Middle frontal gyrus (tissue), 1 donor: Measurements from ENCODE around the gene ELK3.

Source experiments
- DNase-seq: peaks from one replicate; pipeline ENCODE4 v3.0.0-alpha.2; 2015; ENCODE audit warnings: low spot score; ENCODE audit errors: extremely low spot score

ELK3 gene

GRCh38 chr12:96211988-96212387 lies 17.8 kb downstream of the ELK3 start:
- no peak for DNase-seq

DNA sequence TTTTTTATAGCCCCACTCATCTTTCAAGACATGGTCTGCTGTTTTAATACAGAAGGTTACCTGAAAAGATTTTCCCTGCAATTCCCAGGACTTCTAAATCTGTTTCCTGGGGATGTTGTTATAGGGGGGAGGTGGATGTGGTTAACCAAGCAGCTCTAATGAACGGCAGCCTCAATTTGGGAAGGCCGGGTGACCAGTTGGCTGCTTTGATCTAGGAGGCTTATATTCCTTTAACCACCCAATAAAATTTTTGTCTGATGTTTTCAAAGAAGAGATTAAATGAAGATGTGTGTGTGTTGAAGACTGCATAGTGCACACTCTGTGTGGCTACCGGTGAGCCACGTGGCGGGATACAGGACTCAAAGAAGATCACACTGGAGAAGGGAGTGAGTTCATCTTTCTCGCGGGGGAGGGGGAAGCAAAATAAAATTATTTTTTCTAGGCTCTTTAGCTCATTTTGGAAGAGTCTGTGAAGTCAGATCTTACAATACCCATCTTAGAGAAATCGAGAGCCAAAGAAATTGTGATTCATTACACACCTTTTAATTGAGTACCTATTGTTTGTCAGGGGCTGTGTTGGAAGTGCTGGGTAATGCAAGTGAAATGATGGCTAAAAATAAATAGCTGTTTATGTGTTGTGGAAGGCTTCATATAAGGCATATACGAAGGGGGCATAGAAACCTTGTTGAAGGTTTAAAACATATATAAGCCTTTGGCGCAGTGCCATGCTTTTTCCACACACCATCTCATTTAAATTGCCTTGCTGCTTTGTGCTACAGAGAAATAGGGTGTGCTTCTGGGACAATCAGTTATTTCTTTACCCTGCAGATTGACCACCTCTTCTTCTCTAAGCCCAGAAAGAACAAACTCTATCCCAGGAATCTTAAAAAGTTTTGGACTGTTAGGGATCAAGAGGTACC lies 18.5 kb downstream of the ELK3 start:
- no peak for DNase-seq

- DNase-seq, result no peak
Measured at GRCh38 chr12:96213869-96214268, 19.7 kb downstream of the ELK3 start.

DNA sequence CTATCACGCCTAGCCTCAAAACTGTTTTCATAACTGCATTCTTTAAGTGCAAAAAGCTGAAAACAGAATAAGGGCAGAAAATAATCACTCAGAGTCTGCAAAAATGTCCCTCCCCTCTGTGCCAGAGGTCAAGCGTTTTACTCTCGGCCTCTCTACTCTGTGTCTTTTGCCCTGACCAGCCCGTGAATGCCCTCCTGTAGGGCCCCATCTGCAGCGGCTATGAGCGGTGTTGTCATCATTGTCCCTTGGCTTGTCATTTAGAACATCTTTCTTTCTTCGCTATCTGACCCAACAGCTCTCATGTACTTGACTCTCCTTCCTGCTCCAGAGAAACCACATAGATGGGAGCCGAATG lies 21.7 kb downstream of the ELK3 start:
- no peak for DNase-seq

DNA sequence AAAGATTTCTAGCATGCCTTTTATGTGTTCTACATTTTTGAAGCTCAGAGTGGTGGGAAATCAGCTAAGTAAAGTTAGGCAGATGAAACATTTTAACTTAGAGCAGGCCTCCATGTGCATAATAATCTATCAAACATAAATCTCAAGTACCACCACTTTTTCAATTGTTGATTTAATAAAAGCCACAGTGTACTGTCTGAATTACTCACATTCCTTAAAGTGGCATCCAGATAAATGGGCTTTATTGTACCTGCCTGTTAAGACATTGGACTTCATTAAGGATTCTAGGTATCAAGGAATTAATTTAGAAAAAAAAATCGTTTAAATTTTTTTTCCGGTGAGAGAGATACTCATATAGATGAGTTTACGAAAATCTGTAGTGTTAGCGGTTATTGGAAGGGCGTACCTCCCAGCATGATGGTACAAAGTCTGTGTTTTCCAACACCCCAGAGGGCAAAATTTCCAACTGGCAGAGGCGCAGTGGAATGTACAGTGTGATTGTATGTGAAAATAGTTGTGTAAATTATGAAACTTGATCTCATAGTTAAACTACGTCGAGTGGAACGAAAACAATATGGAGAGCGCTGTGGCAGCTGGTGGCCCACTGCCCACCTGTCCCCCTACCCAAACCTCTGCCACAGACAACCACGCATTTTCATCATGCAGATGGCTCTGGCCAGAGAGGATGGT lies 25.0 kb downstream of the ELK3 start:
- DNase-seq, result no peak

DNA sequence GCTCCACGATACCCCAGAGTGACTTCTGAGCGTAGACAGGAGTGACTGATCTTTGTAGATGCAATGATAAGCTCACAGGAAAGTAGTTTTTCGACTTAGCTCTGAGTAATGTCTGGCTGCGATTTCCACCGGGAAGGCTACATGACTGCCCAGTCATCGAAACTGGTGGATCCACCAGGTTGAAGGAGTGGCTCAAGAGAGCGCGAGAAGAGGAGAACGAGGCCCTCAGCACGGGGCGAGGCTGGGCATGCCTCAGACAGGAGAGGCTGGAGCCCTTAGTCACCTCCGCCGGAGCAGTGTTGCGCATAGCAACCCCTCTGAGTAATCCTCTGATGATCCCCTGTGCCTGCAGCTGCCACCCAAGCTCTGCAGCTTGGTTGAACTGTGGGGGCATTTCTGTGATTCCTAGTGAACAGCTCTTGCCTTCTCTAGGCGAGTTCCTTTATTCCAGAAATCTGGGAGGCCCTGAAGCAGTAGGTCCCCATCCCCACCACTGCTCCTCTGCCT lies 25.6 kb downstream of the ELK3 start:
- DNase-seq, result no peak

- no peak for DNase-seq
Measured at GRCh38 chr12:96220902-96221301, 26.7 kb downstream of the ELK3 start.

DNA sequence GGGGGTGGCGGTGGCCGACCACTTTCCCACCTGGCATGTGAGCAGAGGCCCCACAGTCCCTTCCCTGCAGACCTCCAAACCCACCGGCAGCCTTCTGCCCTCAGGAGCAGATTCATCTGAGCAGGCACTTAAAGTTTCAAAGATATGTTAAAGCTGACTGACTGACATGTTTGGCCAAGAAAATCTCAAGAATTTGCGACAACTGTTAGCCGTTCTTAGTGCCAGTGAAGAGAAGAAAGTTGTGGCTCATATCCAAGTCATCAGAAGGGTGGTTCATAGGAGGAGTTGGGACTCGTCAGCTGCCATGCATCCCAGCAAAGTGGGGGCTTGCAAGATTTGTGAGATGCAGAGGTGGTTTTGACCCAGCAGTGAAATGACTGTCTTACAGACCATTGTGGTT lies 27.2 kb downstream of the ELK3 start:
- DNase-seq, result no peak

DNA sequence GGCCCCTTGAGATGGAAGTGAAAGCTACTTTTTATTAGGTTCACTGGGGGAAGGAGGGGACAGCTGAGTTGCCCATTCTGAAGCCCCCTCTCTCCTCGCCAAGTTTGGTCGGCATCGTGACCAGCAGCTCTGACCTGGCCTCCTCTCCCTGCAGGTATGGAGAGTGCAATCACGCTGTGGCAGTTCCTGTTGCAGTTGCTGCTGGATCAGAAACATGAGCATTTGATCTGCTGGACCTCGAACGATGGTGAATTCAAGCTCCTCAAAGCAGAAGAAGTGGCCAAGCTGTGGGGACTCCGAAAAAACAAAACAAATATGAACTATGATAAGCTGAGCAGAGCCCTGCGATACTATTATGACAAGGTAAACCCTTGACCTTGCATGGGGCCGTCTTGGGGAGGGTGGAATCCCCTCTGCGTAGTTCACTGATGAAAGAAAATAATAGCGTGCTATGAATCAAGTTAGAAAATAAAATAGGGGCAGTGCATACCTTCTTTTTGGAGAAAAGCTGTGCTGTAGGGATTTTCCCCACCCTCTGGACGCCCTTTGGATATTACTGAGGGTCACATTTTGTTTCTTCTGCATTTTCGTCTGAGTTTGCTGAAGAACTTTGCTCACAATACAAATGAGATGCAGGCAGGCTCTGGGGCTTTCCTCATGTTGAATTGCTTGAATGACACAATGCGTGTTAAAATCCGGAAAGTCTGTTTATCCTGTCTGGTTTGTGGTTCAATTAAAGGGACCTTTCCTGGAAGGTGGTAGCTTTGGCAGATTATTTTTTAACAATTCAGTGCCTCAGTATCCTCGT lies 29.4 kb downstream of the ELK3 start:
- DNase-seq, result no peak

GRCh38 chr12:96224219-96224615 lies 30.0 kb downstream of the ELK3 start:
- no peak for DNase-seq

GRCh38 chr12:96225044-96225855 lies 31.1 kb downstream of the ELK3 start:
- DNase-seq, result no peak

DNA sequence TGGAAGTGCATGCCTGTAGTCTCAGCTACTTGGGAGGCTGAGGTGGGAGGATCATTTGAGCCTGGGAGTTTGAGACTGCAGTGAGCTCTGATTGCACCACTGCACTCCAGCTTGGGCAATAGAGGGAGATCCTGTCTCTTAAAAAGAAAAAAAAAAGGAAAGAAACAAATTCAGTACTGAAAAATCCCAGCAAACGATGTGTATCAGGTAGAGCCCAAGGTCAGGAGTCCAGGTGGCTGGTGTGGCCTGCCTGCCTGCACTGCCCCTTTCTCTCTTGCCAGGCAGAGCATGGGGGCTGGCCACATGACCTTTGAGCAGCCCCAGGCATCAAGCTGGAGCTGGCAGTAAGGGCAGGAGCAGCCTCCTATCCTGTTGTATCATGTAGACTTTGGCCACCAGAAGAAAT lies 31.8 kb downstream of the ELK3 start:
- DNase-seq, result no peak

DNA sequence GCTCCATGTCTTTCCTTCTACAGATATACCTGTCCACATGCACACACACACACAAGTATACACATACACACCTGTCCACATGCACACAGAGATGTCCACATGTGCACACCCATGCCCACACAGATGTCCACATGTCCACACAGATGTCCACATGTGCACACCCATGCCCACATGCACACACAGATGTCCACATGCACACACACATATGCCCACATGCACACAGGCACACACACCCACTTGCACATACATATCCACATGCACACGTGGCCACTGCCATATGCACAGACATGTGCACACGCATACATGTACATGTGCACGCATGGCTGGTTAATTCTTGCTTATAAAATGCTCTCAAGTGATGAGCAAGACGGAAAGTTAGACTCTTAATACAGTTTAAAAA lies 32.2 kb downstream of the ELK3 start:
- no peak for DNase-seq

- no peak for DNase-seq
Measured at GRCh38 chr12:96226801-96227348, 32.7 kb downstream of the ELK3 start.

DNA sequence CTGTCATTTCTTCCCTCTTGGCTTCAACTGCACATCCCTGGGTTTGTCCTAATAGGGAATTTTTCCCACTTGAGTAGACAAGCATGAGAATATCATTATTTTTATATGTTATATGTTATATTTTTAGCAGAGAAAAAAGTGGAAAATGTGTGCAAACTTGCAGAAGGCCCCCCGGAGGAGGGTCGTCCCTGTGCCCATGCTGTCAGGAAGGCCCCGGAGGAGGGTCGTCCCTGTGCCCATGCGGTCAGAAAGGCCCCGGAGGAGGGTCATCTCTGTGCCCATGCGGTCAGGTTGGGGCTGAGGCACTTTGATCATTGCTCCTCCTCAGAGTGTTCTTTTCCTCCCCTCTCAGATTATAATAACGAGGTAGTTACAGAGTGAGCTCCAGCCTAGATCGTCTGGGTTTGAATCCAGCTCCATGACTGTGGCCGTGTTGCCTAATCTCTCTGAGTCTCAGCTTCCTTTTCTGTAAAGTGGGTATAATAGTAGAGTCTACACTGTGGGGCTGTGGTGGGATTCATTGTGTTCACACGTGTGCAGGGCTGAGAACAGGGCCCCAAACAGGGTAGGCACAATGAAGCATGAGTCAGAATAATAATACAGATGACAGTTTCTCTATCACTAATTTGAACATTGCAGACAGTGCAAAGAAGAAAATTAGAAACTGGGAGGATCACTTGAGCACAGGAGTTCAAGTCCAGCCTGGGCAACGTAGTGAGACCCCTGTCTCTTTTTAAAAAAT lies 33.4 kb downstream of the ELK3 start:
- DNase-seq, result no peak

DNA sequence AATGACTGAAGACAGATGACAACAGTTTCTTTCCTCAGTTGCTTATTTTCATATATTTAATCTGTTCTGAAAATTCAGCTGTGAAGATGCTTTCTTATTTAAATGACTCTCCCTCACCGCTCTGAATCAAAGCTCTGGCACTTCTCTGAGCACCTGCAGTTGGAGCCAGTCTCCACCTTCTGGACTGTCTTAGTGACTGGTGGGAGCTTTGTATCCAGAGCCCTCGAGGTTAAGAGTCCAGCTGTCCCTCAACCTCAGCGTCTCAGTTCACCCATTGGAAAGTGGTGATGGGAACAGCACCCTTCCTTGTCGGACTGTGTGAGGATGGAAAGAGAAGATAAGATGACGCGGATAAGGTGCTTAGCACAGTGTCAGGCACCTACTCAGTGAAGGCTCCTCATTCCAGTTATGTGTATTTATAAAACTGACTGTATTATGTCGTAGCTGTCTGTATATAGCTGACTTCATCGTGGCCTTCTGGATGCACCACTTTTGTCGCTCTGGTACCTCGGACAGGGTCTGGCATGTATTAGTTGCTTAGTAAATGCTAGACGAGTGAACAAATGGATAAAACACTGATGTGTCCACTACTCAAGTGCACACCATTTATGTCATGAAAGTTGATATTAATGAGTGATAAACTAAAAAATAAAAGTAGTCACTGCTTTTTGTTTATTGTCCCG lies 34.5 kb downstream of the ELK3 start:
- no peak for DNase-seq

- no peak for DNase-seq
Measured at GRCh38 chr12:96230646-96231045, 36.5 kb downstream of the ELK3 start.

DNA sequence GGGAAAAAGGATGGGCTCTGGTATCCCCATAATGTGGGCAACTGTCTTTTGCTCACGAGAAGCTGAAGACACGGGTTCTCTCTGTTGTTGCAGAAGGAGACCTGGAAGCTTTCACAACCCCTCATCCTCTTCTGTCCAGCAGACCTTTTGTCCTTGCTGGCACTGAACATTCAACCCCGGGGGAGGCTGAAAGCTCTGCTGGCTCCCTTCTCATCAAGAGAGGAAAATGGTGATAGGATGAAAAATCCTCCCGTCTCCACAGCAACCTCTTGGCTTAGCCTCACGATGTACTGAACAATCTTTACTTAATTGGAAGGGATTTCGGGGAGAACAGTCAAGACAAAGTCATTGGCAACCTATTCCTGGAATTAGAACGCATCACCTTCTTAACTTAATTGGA lies 39.0 kb downstream of the ELK3 start:
- DNase-seq, result no peak

GRCh38 chr12:96233939-96234461 lies 39.8 kb downstream of the ELK3 start:
- peak; percentile 94 for DNase-seq
